Measurements from ENCODE around the gene POLR3B.

GRCh38 chr12:106495354-106495965, 137.9 kb downstream of the POLR3B start:
- TF ChIP-seq EZH2 (IDR thresholded peaks at IDR 0.05; ENCODE audit: low read depth, unreplicated experiment) (no peak), STAT1 (IDR thresholded peaks at IDR 0.05; ENCODE audit: unreplicated experiment) (no peak), CTCF (conservative IDR thresholded peaks at IDR 0.05; ENCODE audit: low read depth in 2 of 2) (no peak), POLR2AphosphoS5 (IDR thresholded peaks at IDR 0.05; ENCODE audit: low read depth) (no peak), REST (IDR thresholded peaks at IDR 0.05; ENCODE audit: unreplicated experiment) (no peak), EZH2phosphoT487 (IDR thresholded peaks at IDR 0.05; ENCODE audit: unreplicated experiment) (no peak), JUNB (IDR thresholded peaks at IDR 0.05; ENCODE audit: unreplicated experiment) (no peak), NANOG (IDR thresholded peaks at IDR 0.05; ENCODE audit: borderline replicate concordance) (no peak)

All from GM23338 (cell line).